Prostate gland (tissue), 2 donors: ENCODE data around the gene LEKR1. TPM values are rescaled to one million over a fixed set of nuclear protein-coding genes. Genes with fewer than 3 reads are reported as not detected.

Experiments
- DNase-seq: peaks from one replicate; pipeline ENCODE4 v3.0.0-alpha.2; 2019; ENCODE audit warnings: low spot score
- H3K27ac ChIP-seq, 2 donors: fragments of 200-600 bp; sonication (generic); 2 replicates each; pipeline ENCODE4 v1.5.1; 2017 to 2019
- H3K27me3 ChIP-seq: fragments of 200-600 bp; sonication (generic); replicated peaks from 2 replicates; pipeline ENCODE4 v1.5.1; 2019; ENCODE audit not compliant: insufficient read depth
- H3K36me3 ChIP-seq, 2 donors: fragments of 200-600 bp; sonication (generic); 1 replicate in 1 of 2; 2 replicates in 1 of 2; pipeline versions ENCODE4 v1.5.1 to v1.8.1; 2017 to 2019
- H3K4me1 ChIP-seq: fragments of 200-600 bp; sonication (generic); replicated peaks from 2 replicates; pipeline ENCODE4 v1.5.1; 2019
- H3K4me3 ChIP-seq, 2 donors: fragments of 200-600 bp; sonication (generic); 2 replicates each; pipeline ENCODE4 v1.5.1; 2017 to 2019
- H3K9me3 ChIP-seq: fragments of 200-600 bp; sonication (generic); 2 replicates; pipeline ENCODE4 v1.5.1; 2017
- CTCF ChIP-seq, 4 experiments: fragments of 200-600 bp in 2 of 4; fragments of 450-650 bp in 2 of 4; sonication (generic) in 2 of 4; IDR thresholded peaks; 1 replicate in 3 of 4; 2 replicates in 1 of 4; pipeline ENCODE4 v1.5.1; 2016 to 2019; ENCODE audit warnings: antibody characterized with exemption in 4 of 4, mild to moderate bottlenecking in 2 of 4, moderate library complexity in 2 of 4
- POLR2A ChIP-seq: fragments of 450-650 bp; IDR thresholded peaks from one replicate; pipeline ENCODE4 v1.6.1; 2016; ENCODE audit warnings: antibody characterized with exemption, mild to moderate bottlenecking
- POLR2AphosphoS5 ChIP-seq: sonication (generic); formaldehyde crosslinking; IDR thresholded peaks from one replicate; pipeline ENCODE4 v1.6.1; 2017; ENCODE audit warnings: antibody characterized with exemption
- WGBS: methylation state at CpG from one replicate; pipeline ENCODE4 v1.1.5; 2018; 5-methylcytosine and 5-hydroxymethylcytosine counted together
- intact Hi-C: fragments of 100-400 bp; cut with DNase I; formaldehyde crosslinking; loops from one replicate; pipeline ENCODE4 v1.14.2; 2022
- total RNA-seq, 2 donors: library from RNA; depleted of rRNA; stranded (reverse); fragments of >200 nt; gene quantifications; one replicate each; pipeline ENCODE4 v1.1.0, GENCODE V29; 2016

LEKR1 gene
- total RNA-seq, 2 donors from 2014 or later, result 2.2 to 4.4 TPM

- TF ChIP-seq POLR2A, result no peak
- TF ChIP-seq CTCF (IDR thresholded peaks at IDR 0.05), result no peak
- no peak for TF ChIP-seq POLR2AphosphoS5
- Histone ChIP-seq H3K36me3 (no peaks in the 10 kb centered on the region), H3K27me3 (no peaks in the 10 kb centered on the region), H3K4me3 (no peak overlapping the region), H3K4me1 (peaks cover 2% of the 10 kb centered on the region), H3K27ac (no peak overlapping the region), H3K9me3 (no peaks in the 10 kb centered on the region)
- DNase-seq, result no peak
- 55% methylated on average over 3 of the region's 3 CpGs for WGBS
- intact Hi-C loops, result no loop called here
These were observed 14.9 kb downstream of the LEKR1 start for GRCh38 chr3:156840826-156841689.

- Histone ChIP-seq H3K36me3 (no peaks in the 10 kb centered on the region), H3K9me3 (no peaks in the 10 kb centered on the region), H3K4me3 (no peak overlapping the region), H3K4me1 (peaks cover 2% of the 10 kb centered on the region), H3K27ac (no peak overlapping the region), H3K27me3 (no peaks in the 10 kb centered on the region)
- intact Hi-C loops, result no loop called here
- TF ChIP-seq POLR2AphosphoS5 (no peak), CTCF (IDR thresholded peaks at IDR 0.05) (no peak), POLR2A (no peak)
- 47% methylated on average over 2 of the region's 2 CpGs for WGBS
- DNase-seq, result no peak
These were observed 17.1 kb downstream of the LEKR1 start for GRCh38 chr3:156843071-156843808.

GRCh38 chr3:156847752-156848448 lies 21.7 kb downstream of the LEKR1 start:
- H3K36me3 ChIP-seq, result no peaks in the 10 kb centered on the region
- no peaks in the 10 kb centered on the region for H3K27me3 ChIP-seq
- H3K9me3 ChIP-seq, result no peaks in the 10 kb centered on the region
- no peak overlapping the region for H3K27ac ChIP-seq
- H3K4me1 ChIP-seq, result no peaks in the 10 kb centered on the region
- intact Hi-C loops, result no loop called here
- no peak for DNase-seq
- TF ChIP-seq POLR2A (no peak), POLR2AphosphoS5 (no peak), CTCF (IDR thresholded peaks at IDR 0.05) (no peak)
- H3K4me3 ChIP-seq, result no peak overlapping the region

- no peak for TF ChIP-seq CTCF (IDR thresholded peaks at IDR 0.05)
- TF ChIP-seq POLR2AphosphoS5, result no peak
- no peak for TF ChIP-seq POLR2A
- Histone ChIP-seq H3K27ac (no peak overlapping the region), H3K4me3 (no peak overlapping the region), H3K27me3 (no peaks in the 10 kb centered on the region), H3K4me1 (no peaks in the 10 kb centered on the region), H3K36me3 (no peaks in the 10 kb centered on the region), H3K9me3 (no peaks in the 10 kb centered on the region)
- 91% methylated on average over 4 of the region's 4 CpGs for WGBS
- intact Hi-C loops, result no loop called here
- no peak for DNase-seq
These were observed 33.4 kb downstream of the LEKR1 start for GRCh38 chr3:156859578-156859977.
